ENCODE results near the gene C10orf67.

GRCh38 chr10:23367896-23368595 is 23.4 kb upstream of the C10orf67 start:
- TF ChIP-seq, protein P1, sequence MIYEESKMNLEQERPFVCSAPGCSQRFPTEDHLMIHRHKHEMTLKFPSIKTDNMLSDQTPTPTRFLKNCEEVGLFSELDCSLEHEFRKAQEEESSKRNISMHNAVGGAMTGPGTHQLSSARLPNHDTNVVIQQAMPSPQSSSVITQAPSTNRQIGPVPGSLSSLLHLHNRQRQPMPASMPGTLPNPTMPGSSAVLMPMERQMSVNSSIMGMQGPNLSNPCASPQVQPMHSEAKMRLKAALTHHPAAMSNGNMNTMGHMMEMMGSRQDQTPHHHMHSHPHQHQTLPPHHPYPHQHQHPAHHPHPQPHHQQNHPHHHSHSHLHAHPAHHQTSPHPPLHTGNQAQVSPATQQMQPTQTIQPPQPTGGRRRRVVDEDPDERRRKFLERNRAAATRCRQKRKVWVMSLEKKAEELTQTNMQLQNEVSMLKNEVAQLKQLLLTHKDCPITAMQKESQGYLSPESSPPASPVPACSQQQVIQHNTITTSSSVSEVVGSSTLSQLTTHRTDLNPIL (CRISPR knock-in tag; IDR thresholded peaks at IDR 0.05; ENCODE audit: low read depth) = no peak
- TF ChIP-seq PATZ1 (CRISPR knock-in tag; IDR thresholded peaks at IDR 0.05; ENCODE audit: borderline replicate concordance) (no peak), TOX (CRISPR knock-in tag; IDR thresholded peaks at IDR 0.05; ENCODE audit: borderline replicate concordance) (no peak), ZFP3 (CRISPR knock-in tag; IDR thresholded peaks at IDR 0.05) (no peak), ISL1 (CRISPR knock-in tag; IDR thresholded peaks at IDR 0.05) (no peak), ZC3H10 (CRISPR knock-in tag; IDR thresholded peaks at IDR 0.05) (no peak)
